SIG-M5 treated with dmso at 0.1 percent for 504 hours (cell line): ENCODE results near the gene INF2.

Experiments
- DNase-seq: peaks from one replicate; lab custom pipeline; 2025; ENCODE audit not compliant: unreplicated experiment; lab: John Stamatoyannopoulos, UW

Gene INF2

DNA sequence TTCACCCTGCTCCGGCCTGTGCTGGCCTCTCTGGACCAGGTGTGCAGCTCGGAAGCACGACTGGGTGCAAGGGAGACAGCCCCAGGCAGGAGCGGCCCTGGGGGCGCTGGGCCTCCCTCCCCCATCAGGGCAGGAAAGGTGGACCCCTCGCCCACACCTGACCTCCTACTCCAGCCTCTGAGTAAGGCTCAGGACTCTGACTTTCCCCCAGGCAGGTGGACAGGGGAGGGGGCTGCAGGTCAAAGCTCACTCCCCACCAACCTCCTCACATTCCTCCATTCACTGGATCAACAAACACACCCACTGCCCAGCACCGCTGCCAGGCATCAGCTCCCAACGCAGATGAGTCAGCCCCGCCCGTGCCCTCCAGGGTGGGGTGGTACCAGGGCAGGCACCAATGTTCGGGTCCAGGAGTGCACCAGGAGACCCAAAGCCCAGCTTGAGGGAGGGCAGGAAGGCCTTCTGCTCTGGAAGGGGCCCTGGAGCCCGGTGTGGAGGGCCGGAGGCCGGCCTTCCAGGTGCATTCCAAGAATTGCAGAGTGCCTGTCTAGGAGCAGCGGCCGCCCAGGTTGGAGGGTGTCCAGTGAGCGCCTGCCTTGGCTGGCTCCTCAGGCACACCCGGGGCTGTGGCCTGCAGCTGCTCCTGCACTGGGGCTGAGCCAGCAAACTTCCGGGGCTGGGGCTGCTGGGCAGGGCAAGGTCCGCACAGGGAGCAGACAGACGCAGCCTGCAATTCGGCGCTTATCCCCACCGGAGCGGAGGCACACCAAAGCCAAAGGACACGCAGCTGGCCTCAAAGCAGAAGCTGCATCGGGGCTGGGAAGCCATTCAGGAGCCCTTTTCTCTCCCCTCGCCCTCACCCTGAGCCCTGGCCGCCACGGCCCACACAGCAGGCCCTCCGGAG, 1.6 kb upstream of the INF2 start:
- peak; percentile 25 for DNase-seq

GRCh38 chr14:104688505-104689108, 811 bp upstream of the INF2 start:
- DNase-seq, result no peak

- DNase-seq, result no peak
These were observed 678 bp downstream of the INF2 start for GRCh38 chr14:104689881-104690711.

- DNase-seq, result no peak
These were observed 1.5 kb downstream of the INF2 start for GRCh38 chr14:104690861-104691455.

DNA sequence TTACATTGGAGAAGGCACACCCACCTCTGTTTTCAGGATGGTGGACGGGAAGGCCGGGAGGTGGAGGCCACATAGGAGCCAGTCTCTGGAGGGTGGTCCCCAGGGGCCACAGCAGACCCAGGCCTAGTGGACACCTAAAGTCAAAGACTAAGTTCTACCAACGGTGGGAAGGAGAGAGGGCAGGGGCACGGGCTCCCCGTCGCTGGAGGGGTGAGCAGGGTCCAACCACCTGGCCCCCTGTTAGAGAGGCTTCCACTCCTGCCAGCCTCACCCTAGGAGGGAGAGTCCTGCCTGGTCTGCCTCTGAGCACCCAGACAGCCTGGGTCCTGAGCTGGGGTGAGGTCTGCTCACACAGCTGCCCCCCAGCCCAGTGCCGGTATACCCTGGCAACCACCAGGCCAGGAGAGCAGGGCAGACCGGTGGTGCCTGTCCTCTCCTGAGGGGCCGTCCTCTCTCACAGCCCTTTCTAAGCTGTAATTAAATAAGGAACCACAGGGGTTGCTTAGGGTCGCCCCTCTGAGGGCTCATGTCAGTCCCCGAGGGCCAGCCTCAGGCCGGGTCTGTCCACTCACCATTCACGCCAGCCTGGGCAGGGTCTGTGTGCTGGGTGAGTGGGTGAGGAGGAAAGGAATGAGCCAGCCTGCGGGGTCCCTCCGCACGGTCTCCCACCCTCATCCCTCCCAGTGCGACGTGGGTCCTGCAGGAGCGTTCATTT, 2.3 kb downstream of the INF2 start:
- DNase-seq, result no peak

DNA sequence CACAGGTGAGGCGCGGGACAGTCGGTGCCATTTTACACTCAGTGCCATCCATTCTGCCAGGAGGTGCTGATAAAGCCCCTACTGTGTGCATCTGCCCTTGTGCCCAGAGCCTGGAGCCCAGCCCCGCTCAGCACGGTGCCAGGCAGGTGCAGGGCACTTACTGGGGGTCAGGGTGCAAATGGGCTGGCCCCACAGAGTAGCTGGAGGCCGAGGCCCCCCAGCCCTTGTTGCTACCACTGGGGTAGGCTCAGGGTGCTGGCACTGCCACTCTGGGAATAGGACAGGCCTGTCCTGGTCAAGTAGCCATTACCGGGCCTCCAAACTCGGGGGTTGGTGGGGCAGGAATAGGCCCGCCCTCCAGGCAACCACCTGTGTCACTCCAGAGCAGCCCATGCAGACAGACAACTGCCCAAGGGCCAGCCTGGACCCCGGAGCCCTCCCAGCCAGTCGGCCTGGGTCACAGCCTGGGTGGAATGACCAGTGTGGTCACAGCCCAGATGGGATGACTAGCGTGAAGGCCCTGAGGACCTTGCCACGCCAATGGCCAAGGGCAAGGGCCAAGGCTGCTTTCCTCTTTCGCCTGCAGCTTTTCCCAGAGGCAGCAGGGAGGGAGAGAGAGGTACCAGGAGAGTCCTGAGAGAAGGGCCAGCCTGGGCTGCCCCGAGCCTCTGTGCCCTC, 3.0 kb downstream of the INF2 start:
- DNase-seq, result no peak

DNA sequence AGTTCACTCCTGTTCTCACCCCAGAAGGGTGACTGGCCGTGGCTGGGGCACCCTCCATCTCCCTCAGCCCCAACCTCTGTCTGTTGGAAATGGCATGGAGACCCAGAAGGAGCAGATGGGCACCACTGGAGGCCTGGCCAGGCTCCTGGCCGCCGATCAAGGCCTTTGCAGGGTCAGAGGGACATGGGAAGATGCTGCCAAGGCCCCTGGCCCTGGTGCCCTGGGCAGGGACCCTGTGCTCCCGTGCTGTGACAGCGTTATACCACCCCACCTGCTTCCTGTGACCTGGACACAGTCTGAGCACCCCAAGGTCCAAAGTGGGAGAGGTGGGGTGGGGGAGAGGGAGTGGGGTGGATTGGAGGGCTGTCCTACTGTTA, 3.5 kb downstream of the INF2 start:
- DNase-seq, result no peak

- no peak for DNase-seq
These were observed 4.3 kb downstream of the INF2 start for GRCh38 chr14:104693482-104694431.

- no peak for DNase-seq
These were observed 5.1 kb downstream of the INF2 start for GRCh38 chr14:104694475-104694950.

GRCh38 chr14:104694991-104695659, 5.7 kb downstream of the INF2 start:
- no peak for DNase-seq

DNA sequence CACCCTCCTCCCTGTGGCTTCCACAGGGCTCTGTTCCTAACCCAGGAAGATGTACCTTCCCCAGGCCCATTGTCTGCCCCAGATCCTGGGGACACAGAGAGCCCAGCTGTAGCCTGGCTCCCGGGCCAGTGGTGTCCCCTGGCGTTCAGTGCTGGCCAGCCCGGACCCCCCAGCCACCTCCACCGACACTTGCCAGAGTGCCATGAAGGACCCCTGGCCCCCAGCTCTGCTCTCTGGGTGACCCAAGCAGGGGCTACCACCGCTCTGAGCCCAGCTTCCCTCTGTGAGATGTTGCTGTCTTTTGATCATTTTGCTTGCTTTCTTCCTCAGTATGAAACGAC, 6.2 kb downstream of the INF2 start:
- no peak for DNase-seq

GRCh38 chr14:104696671-104697316, 7.4 kb downstream of the INF2 start:
- no peak for DNase-seq

GRCh38 chr14:104697317-104697703, 7.9 kb downstream of the INF2 start:
- no peak for DNase-seq

- no peak for DNase-seq
These were observed 8.6 kb downstream of the INF2 start for GRCh38 chr14:104697892-104698583.

- no peak for DNase-seq
These were observed 9.4 kb downstream of the INF2 start for GRCh38 chr14:104698688-104699425.

DNA sequence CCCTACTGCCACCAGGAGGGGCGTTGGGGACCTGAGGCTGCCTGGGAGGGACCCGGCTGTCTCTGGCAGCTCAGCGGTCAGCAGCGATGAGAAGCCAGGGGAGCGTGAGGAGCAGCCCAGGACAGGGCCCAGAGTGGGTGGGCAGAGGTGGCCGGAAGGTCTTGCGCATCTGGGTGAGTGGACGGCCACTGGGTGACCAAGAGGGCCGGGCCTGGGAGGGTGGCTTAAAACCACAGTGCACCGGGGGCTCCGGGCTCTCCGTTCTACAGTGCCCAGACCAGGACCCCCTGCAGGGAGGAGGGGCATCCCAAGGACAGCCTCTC, 10.0 kb downstream of the INF2 start:
- DNase-seq, result no peak

GRCh38 chr14:104700225-104700651, 10.8 kb downstream of the INF2 start:
- DNase-seq, result no peak
